Germinal center (tissue), 1 donor: ENCODE measurements around the gene GULP1.
"Not testable (repeated sequence)": the region's sequence is repeated elsewhere in the genome, so short reads cannot be mapped to it uniquely, and the experiment has no call there.

ENCODE experiments used
- DNase-seq: peaks from one replicate; pipeline ENCODE4 v3.0.0; 2012; ENCODE audit warnings: mixed read lengths, low spot score

Gene GULP1

GRCh38 chr2:188605609-188606584 is 314.2 kb downstream of the GULP1 start:
- not testable (repeated sequence) for DNase-seq

- not testable (repeated sequence) for DNase-seq
These were observed 314.9 kb downstream of the GULP1 start for GRCh38 chr2:188606596-188606995.

- no peak for DNase-seq
These were observed 315.8 kb downstream of the GULP1 start for GRCh38 chr2:188607501-188607900.

- no peak for DNase-seq
These were observed 317.8 kb downstream of the GULP1 start for GRCh38 chr2:188609321-188610049.

GRCh38 chr2:188610050-188610444 is 318.4 kb downstream of the GULP1 start:
- no peak for DNase-seq

GRCh38 chr2:188610827-188611226 is 319.2 kb downstream of the GULP1 start:
- DNase-seq, result no peak

GRCh38 chr2:188619146-188619545 is 327.5 kb downstream of the GULP1 start:
- DNase-seq, result no peak

GRCh38 chr2:188620916-188621315 is 329.2 kb downstream of the GULP1 start:
- DNase-seq, result no peak

GRCh38 chr2:188622601-188623260 is 331.1 kb downstream of the GULP1 start:
- DNase-seq, result no peak

GRCh38 chr2:188623995-188624643 is 332.4 kb downstream of the GULP1 start:
- no peak for DNase-seq

- DNase-seq, result no peak
These were observed 335.8 kb downstream of the GULP1 start for GRCh38 chr2:188627471-188627870.

GRCh38 chr2:188628989-188629752 is 337.5 kb downstream of the GULP1 start:
- no peak for DNase-seq

- DNase-seq, result no peak
These were observed 338.3 kb downstream of the GULP1 start for GRCh38 chr2:188629753-188630527.

GRCh38 chr2:188631037-188631809 is 339.5 kb downstream of the GULP1 start:
- DNase-seq, result no peak

GRCh38 chr2:188634656-188635055 is 343.0 kb downstream of the GULP1 start:
- DNase-seq, result no peak
